H1 (cell line): Measurements from ENCODE around the gene PTK6. TPM values are rescaled to one million over a fixed set of nuclear protein-coding genes. Genes with fewer than 3 reads are reported as not detected.

Source experiments
- CTCF ChIA-PET: fragments of 300-600 bp; sonication (Branson Sonifier 250); formaldehyde crosslinking; loops from one replicate; lab custom pipeline; 2021; ENCODE audit not compliant: partially characterized antibody; lab: Charles Lee
- POLR2A ChIA-PET: fragments of 300-600 bp; sonication (Branson Sonifier 250); formaldehyde crosslinking; loops from one replicate; lab custom pipeline; 2021; ENCODE audit warnings: inconsistent platforms; ENCODE audit not compliant: partially characterized antibody; lab: Charles Lee
- DNase-seq, 2 experiments: peaks; one replicate each; pipeline versions ENCODE4 v3.0.0 to v3.0.0-alpha.2; 2010 to 2022; ENCODE audit warnings: low spot score in 2 of 2, low read depth in 1 of 2, mixed read lengths in 1 of 2
- FAIRE-seq: peaks from 2 replicates; lab custom pipeline; 2011; peaks lifted over from hg19 to GRCh38; lab: Jason Lieb, UNC
- H2AFZ ChIP-seq: 2 replicates; pipeline ENCODE4 v1.8.1; 2012; ENCODE audit warnings: low read length, inconsistent platforms
- H2AK5ac ChIP-seq: 2 replicates; pipeline ENCODE4 v1.6.1; 2013; ENCODE audit warnings: low read depth, low read length
- H2BK120ac ChIP-seq: replicated peaks from 2 replicates; pipeline ENCODE3; 2013; ENCODE audit warnings: low read depth, low read length, inconsistent platforms
- H2BK12ac ChIP-seq: 2 replicates; pipeline ENCODE4 v1.6.1; 2013; ENCODE audit warnings: low read depth, low read length
- H2BK15ac ChIP-seq: 2 replicates; pipeline ENCODE4 v1.6.1; 2013; ENCODE audit warnings: low read length
- H2BK20ac ChIP-seq: 2 replicates; pipeline ENCODE4 v1.6.1; 2013; ENCODE audit warnings: low read length
- H2BK5ac ChIP-seq: 2 replicates; pipeline ENCODE4 v1.6.1; 2013; ENCODE audit warnings: low read depth, low read length
- H3K14ac ChIP-seq: 2 replicates; pipeline ENCODE4 v1.6.1; 2013; ENCODE audit warnings: inconsistent platforms; ENCODE audit not compliant: insufficient read length
- H3K18ac ChIP-seq: 2 replicates; pipeline ENCODE4 v1.6.1; 2013; ENCODE audit warnings: low read length; ENCODE audit errors: extremely low read depth
- H3K23ac ChIP-seq: 2 replicates; pipeline ENCODE4 v1.6.1; 2013; ENCODE audit warnings: inconsistent platforms; ENCODE audit not compliant: insufficient read length
- H3K23me2 ChIP-seq: 2 replicates; pipeline ENCODE4 v1.6.1; 2013; ENCODE audit warnings: low read depth, low read length
- H3K27ac ChIP-seq: 2 replicates; pipeline ENCODE4 v1.6.1; 2011; ENCODE audit warnings: low read depth, low read length, inconsistent platforms
- H3K27me3 ChIP-seq, 4 experiments: replicated peaks in 1 of 4; 1 replicate in 1 of 4; 2 replicates in 3 of 4; pipeline versions ENCODE4 v1.6.1 to v1.8.1; 2011 to 2013; ENCODE audit warnings: low read length in 3 of 4, mild to moderate bottlenecking in 3 of 4, inconsistent platforms in 2 of 4, mixed read lengths in 2 of 4, moderate library complexity in 1 of 4; ENCODE audit not compliant: control insufficient read depth in 3 of 4, insufficient read depth in 3 of 4; ENCODE audit errors: extremely low read depth in 1 of 4
- H3K36me3 ChIP-seq, 4 experiments: 2 replicates each; pipeline versions ENCODE4 v1.6.1 to v1.8.1; 2011 to 2013; ENCODE audit warnings: mild to moderate bottlenecking in 4 of 4, low read length in 3 of 4, moderate library complexity in 2 of 4, control low read depth in 1 of 4, inconsistent platforms in 1 of 4; ENCODE audit not compliant: insufficient read depth in 4 of 4, control insufficient read depth in 2 of 4
- H3K4ac ChIP-seq: replicated peaks from 2 replicates; pipeline ENCODE3; 2013; ENCODE audit warnings: low read length, low read depth, mixed read lengths, inconsistent platforms; ENCODE audit not compliant: insufficient read length
- H3K4me1 ChIP-seq, 4 experiments: replicated peaks in 1 of 4; 1 replicate in 1 of 4; 2 replicates in 3 of 4; pipeline versions ENCODE4 v1.6.1 to v1.8.1; 2011 to 2013; ENCODE audit warnings: low read length in 3 of 4, inconsistent platforms in 2 of 4, mixed read lengths in 1 of 4; ENCODE audit not compliant: insufficient read depth in 4 of 4, control insufficient read depth in 3 of 4
- H3K4me2 ChIP-seq, 2 experiments: 2 replicates each; pipeline versions ENCODE4 v1.6.1 to v1.8.1; 2011 to 2013; ENCODE audit warnings: low read depth in 2 of 2, low read length in 2 of 2, control low read depth in 1 of 2, inconsistent platforms in 1 of 2, mild to moderate bottlenecking in 1 of 2; ENCODE audit not compliant: insufficient read depth in 1 of 2
- H3K4me3 ChIP-seq, 4 experiments: fragments of 200-600, 300-600 bp in 1 of 4; sonication (generic), shearing (Covaris generic), sonication (Bioruptor Twin) in 1 of 4; 2 replicates each; pipeline versions ENCODE4 v1.5.1 to v1.8.1; 2011 to 2016; ENCODE audit warnings: low read length in 4 of 4, low read depth in 3 of 4, control low read depth in 2 of 4, inconsistent platforms in 2 of 4, mild to moderate bottlenecking in 2 of 4, mixed read lengths in 1 of 4, moderate library complexity in 1 of 4; ENCODE audit not compliant: insufficient read depth in 2 of 4; ENCODE audit errors: extremely low read depth in 1 of 4
- H3K56ac ChIP-seq: replicated peaks from 2 replicates; pipeline ENCODE3; 2013; ENCODE audit warnings: low read depth, mild to moderate bottlenecking, mixed read lengths, low read length, inconsistent platforms; ENCODE audit not compliant: insufficient read length
- H3K79me1 ChIP-seq: 2 replicates; pipeline ENCODE4 v1.6.1; 2013; ENCODE audit warnings: low read depth, low read length, control low read depth
- H3K79me2 ChIP-seq, 2 experiments: 2 replicates each; pipeline versions ENCODE4 v1.6.1 to v1.8.1; 2012 to 2013; ENCODE audit warnings: low read length in 2 of 2, mild to moderate bottlenecking in 2 of 2, inconsistent platforms in 1 of 2; ENCODE audit not compliant: insufficient read depth in 2 of 2, control insufficient read depth in 1 of 2
- H3K9ac ChIP-seq, 4 experiments: replicated peaks in 1 of 4; 1 replicate in 1 of 4; 2 replicates in 3 of 4; pipeline versions ENCODE4 v1.6.1 to v1.8.1; 2011 to 2013; ENCODE audit warnings: low read depth in 3 of 4, low read length in 3 of 4, control low read depth in 2 of 4, mild to moderate bottlenecking in 2 of 4, moderate library complexity in 2 of 4, inconsistent platforms in 1 of 4; ENCODE audit errors: extremely low read depth in 1 of 4
- H3K9me3 ChIP-seq, 2 experiments: 2 replicates each; pipeline versions ENCODE4 v1.6.1 to v1.8.1; 2012 to 2013; ENCODE audit warnings: mild to moderate bottlenecking in 2 of 2, moderate library complexity in 2 of 2, control low read depth in 1 of 2, inconsistent platforms in 1 of 2, low read depth in 1 of 2, low read length in 1 of 2, mixed read lengths in 1 of 2; ENCODE audit not compliant: insufficient read depth in 2 of 2
- H4K20me1 ChIP-seq, 2 experiments: replicated peaks in 1 of 2; 2 replicates each; pipeline versions ENCODE3 to v1.8.1; 2011 to 2013; ENCODE audit warnings: inconsistent platforms in 2 of 2, low read length in 2 of 2, mild to moderate bottlenecking in 1 of 2; ENCODE audit not compliant: insufficient read depth in 2 of 2, control insufficient read depth in 1 of 2
- H4K5ac ChIP-seq: 2 replicates; pipeline ENCODE4 v1.6.1; 2013; ENCODE audit warnings: low read length, low read depth, mixed read lengths, inconsistent platforms; ENCODE audit not compliant: insufficient read length
- H4K8ac ChIP-seq: 2 replicates; pipeline ENCODE4 v1.8.0; 2013; ENCODE audit warnings: mild to moderate bottlenecking, moderate library complexity, low read length, inconsistent platforms; ENCODE audit not compliant: insufficient read depth; ENCODE audit errors: extremely low read depth
- H4K91ac ChIP-seq: replicated peaks from 2 replicates; pipeline ENCODE3; 2013; ENCODE audit warnings: low read length, mixed read lengths, inconsistent platforms; ENCODE audit not compliant: insufficient read length
- BACH1 ChIP-seq: IDR thresholded peaks from 2 replicates; pipeline ENCODE4 v1.6.1; 2012; ENCODE audit warnings: low read length, improper control_type of control experiment
- CEBPB ChIP-seq: IDR thresholded peaks from 2 replicates; pipeline ENCODE4 v1.6.1; 2012; ENCODE audit warnings: low read depth, low read length
- CHD1 ChIP-seq: IDR thresholded peaks from 2 replicates; pipeline ENCODE4 v1.6.1; 2012; ENCODE audit warnings: low read depth, low read length, improper control_type of control experiment
- CREB1 ChIP-seq: IDR thresholded peaks from 2 replicates; pipeline ENCODE4 v1.6.1; 2012; ENCODE audit warnings: inconsistent platforms
- HDAC6 ChIP-seq: IDR thresholded peaks from one replicate; pipeline ENCODE4 v1.7.1; 2012; ENCODE audit warnings: low read depth, mild to moderate bottlenecking, inconsistent platforms, low read length, moderate library complexity
- NRF1 ChIP-seq: IDR thresholded peaks from 2 replicates; pipeline ENCODE4 v1.6.1; 2011; ENCODE audit warnings: mild to moderate bottlenecking, low read depth, low read length, improper control_type of control experiment
- POLR2AphosphoS5 ChIP-seq: IDR thresholded peaks from 2 replicates; pipeline ENCODE4 v1.6.1; 2011; ENCODE audit warnings: low read depth, low read length
- RBBP5 ChIP-seq: IDR thresholded peaks from 2 replicates; pipeline ENCODE4 v1.7.1; 2012; ENCODE audit warnings: low read depth, mild to moderate bottlenecking, inconsistent platforms, low read length, moderate library complexity, borderline replicate concordance
- SIN3A ChIP-seq, 2 experiments: IDR thresholded peaks in 1 of 2; conservative IDR thresholded peaks in 1 of 2; 2 replicates each; pipeline ENCODE4 v1.6.1; 2011 to 2012; ENCODE audit warnings: low read length in 2 of 2, improper control_type of control experiment in 1 of 2, low read depth in 1 of 2, mild to moderate bottlenecking in 1 of 2
- SIX5 ChIP-seq: IDR thresholded peaks from 2 replicates; pipeline ENCODE4 v1.6.1; 2011; ENCODE audit warnings: mild to moderate bottlenecking, low read depth, low read length
- TAF1 ChIP-seq: IDR thresholded peaks from 2 replicates; pipeline ENCODE4 v1.6.1; 2011; ENCODE audit warnings: mild to moderate bottlenecking, low read depth, low read length
- WGBS, 2 experiments: shearing (Covaris generic) in 1 of 2; methylation state at CpG; one replicate each; pipeline versions ENCODE4 v1.1.6 to v1.1.7; 2013 to 2015; ENCODE audit warnings: low lambda C conversion rate in 2 of 2, mixed read lengths in 2 of 2, inconsistent platforms in 1 of 2, low coverage in 1 of 2, missing lambda C conversion rate in 1 of 2; ENCODE audit not compliant: insufficient replicate concordance in 2 of 2, insufficient coverage in 1 of 2, insufficient read length in 1 of 2; ENCODE audit errors: extremely low coverage in 1 of 2, missing lambda C conversion rate in 1 of 2; 5-methylcytosine and 5-hydroxymethylcytosine counted together
- polyA plus RNA-seq, 7 experiments: library from polyadenylated mRNA; depleted of rRNA in 3 of 7; stranded (reverse) in 5 of 7; unstranded in 2 of 7; fragments of >200 nt in 5 of 7; fragments of 200-250 nt in 2 of 7; gene quantifications; 1 replicate in 5 of 7; 2 replicates in 1 of 7; 4 replicates in 1 of 7; pipeline versions ENCODE4 v1.2.1 to v1.2.3, GENCODE V29; 2011 to 2013; ENCODE audit warnings: missing spikeins in 2 of 7, mixed read lengths in 2 of 7
- total RNA-seq: library from RNA; stranded (reverse); fragmentation: NEBNext Ultra II Directional; extraction: Animal tissue kit (Norgen Biotek cat#: 25700); gene quantifications from 2 replicates; pipeline ENCODE4 v1.2.1, GENCODE V29; 2021
- TF ChIP-seq, protein P1 (sequence below): IDR thresholded peaks from 2 replicates; pipeline ENCODE4 v1.6.1; 2012; ENCODE audit warnings: inconsistent platforms

The PTK6 gene
- total and polyA plus RNA-seq, 2 of the 8 experiments (the other 6 are each of a cell fraction or from before 2014, with no cell fraction given), result 0.12 to 0.19 TPM

GRCh38 chr20:63553251-63553932 is 16.2 kb upstream of the PTK6 start:
- CTCF ChIA-PET, result interaction anchor here (0.5 to 3.3 kb wide), 5 partner anchors 10 to 1350 kb away, joined by 3 to 22 read pairs (median 4); partner anchors contain the start of gene PTK6
- no peaks in the 10 kb centered on the region for H3K79me2 ChIP-seq
- H3K4me3 ChIP-seq, result peak overlapping the region; percentile 57 to 99 (median 81)
- H4K5ac ChIP-seq, result peak overlapping the region; percentile 20
- no peak overlapping the region for H3K23ac ChIP-seq
- H3K36me3 ChIP-seq, result no peaks in the 10 kb centered on the region
- peak overlapping the region; percentile 49 to 95 for H3K4me2 ChIP-seq
- H3K14ac ChIP-seq, result no peak overlapping the region
- DNase-seq (peak; percentile 92 to 99), FAIRE-seq (peak; percentile 78)
- no peak overlapping the region; the same call in 1 of the 2 replicates for H3K18ac ChIP-seq
- H4K8ac ChIP-seq, result no peak overlapping the region
- no peaks in the 10 kb centered on the region for H3K79me1 ChIP-seq
- H2BK12ac ChIP-seq, result no peak overlapping the region
- no peaks in the 10 kb centered on the region for H3K9me3 ChIP-seq
- H4K91ac ChIP-seq, result no peak overlapping the region
- H3K27me3 ChIP-seq, result no peaks in the 10 kb centered on the region; a peak in 1 of 7 replicates
- peak overlapping the region; percentile 83; the same call in 1 of the 2 replicates for H2BK5ac ChIP-seq
- no peak overlapping the region for H2BK120ac ChIP-seq
- H3K9ac ChIP-seq, result no peak overlapping the region; a peak in 2 of 7 replicates
- H2AK5ac ChIP-seq, result no peak overlapping the region
- peaks cover 4% of the 10 kb centered on the region; the same call in 1 of the 2 replicates for H3K23me2 ChIP-seq
- peaks cover 0 to 1% of the 10 kb centered on the region in 2 experiments for H4K20me1 ChIP-seq
- H3K4ac ChIP-seq, result no peak overlapping the region
- no peak overlapping the region for H2BK20ac ChIP-seq
- no peak overlapping the region; the same call in 1 of the 2 replicates for H3K27ac ChIP-seq
- no peak overlapping the region; the same call in 1 of the 2 replicates for H2AFZ ChIP-seq
- POLR2A ChIA-PET, result interaction anchor here (1.3 to 2.2 kb wide), 3 partner anchors 11 to 89 kb away, joined by 3 to 7 read pairs (median 4); no protein-coding TSS in a partner anchor
- no peak overlapping the region for H2BK15ac ChIP-seq
- peaks cover 0 to 28% (median 16%) of the 10 kb centered on the region in 4 experiments; a peak in 6 of 7 replicates for H3K4me1 ChIP-seq
- H3K56ac ChIP-seq, result no peak overlapping the region
- WGBS, 2 experiments, result 8% methylated on average over 9 of the region's 37 CpGs; no CpG with 5 or more reads in 1 of the 2 experiments
- TF ChIP-seq RBBP5 (no peak), POLR2AphosphoS5 (no peak), NRF1 (0 out of 2 replicates have a peak, but pooled peaks have one; percentile 7), TAF1 (no peak), SIX5 (no peak), CHD1 (no peak), CREB1 (no peak), HDAC6 (no peak), CEBPB (no peak), SIN3A (conservative IDR thresholded peaks at IDR 0.05 in 1 of 2, IDR thresholded peaks at IDR 0.05 in 1 of 2; ENCODE audit: low read depth in 1 of 2, low read length in 2 of 2) (no peak; a peak in 1 of 4 replicates), BACH1 (no peak)
- TF ChIP-seq, protein P1, sequence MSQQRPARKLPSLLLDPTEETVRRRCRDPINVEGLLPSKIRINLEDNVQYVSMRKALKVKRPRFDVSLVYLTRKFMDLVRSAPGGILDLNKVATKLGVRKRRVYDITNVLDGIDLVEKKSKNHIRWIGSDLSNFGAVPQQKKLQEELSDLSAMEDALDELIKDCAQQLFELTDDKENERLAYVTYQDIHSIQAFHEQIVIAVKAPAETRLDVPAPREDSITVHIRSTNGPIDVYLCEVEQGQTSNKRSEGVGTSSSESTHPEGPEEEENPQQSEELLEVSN, result no peak
